ENCODE results near the gene EFCAB6.

DNA sequence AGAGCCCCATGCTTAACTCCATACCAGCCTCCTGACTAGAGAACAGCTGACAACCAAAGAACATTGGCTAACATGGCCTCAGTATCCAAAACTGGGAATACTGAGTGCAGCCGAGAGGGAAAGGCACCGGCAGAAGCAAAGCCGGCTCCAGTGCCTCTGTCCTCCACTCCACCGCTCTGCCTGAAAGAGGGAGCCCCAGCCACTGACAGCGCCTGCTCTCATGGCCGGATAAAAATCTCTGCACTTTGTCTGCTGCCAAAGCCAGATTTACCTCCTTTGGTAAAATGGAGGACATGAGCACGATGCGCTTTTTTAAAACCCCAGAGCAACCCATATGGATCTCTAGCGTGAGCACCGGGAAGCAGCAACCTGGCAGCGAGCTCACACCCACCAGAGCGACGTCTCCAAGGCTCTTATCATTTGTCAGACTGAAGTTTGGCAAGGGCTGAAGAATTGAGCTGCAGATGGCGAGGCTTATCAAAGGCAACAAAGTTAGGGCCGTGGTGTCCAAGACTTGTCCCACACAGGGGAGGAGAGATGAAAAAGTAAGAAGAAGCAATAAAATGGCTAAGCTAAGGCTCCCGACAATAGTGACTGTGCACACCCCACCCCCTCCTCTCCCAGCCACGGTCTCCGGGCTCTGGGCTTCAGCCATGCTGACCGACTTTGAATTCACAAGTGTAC is 71.4 kb downstream of the EFCAB6 start:
- TF ChIP-seq CTCF (IDR thresholded peaks at IDR 0.05) (no peak), POLR2A (IDR thresholded peaks at IDR 0.05) (no peak)

Data from heart left ventricle (tissue), 13 donors.